ENCODE measurements around the gene COPS3. TPM values are rescaled to one million over a fixed set of nuclear protein-coding genes. Genes with fewer than 3 reads are reported as not detected.

COPS3 gene
- total and polyA plus RNA-seq, 9 of the 15 experiments (the other 6 are each of a cell fraction or from before 2014, with no cell fraction given) = 92.4 to 295 (median 167) TPM

GRCh38 chr17:17304521-17304985 is 23.5 kb upstream of the COPS3 start (continued):
- no peak for TF ChIP-seq E4F1 (CRISPR knock-in tag; IDR thresholded peaks at IDR 0.05; ENCODE audit: borderline replicate concordance)
- TF ChIP-seq ZNF197 (CRISPR knock-in tag; IDR thresholded peaks at IDR 0.05; ENCODE audit: low read depth) = 0 out of 2 replicates have a peak, but pooled peaks have one; percentile 37
- peak in 1 of 2 experiments; percentile 40; a peak in 1 of 4 replicates for TF ChIP-seq KDM1A (IDR thresholded peaks at IDR 0.05)
- TF ChIP-seq BCOR (IDR thresholded peaks at IDR 0.05) = no peak; the same call in 1 of the 2 replicates
- TF ChIP-seq CC2D1A (IDR thresholded peaks at IDR 0.05) = peak; percentile 64; the same call in 1 of the 2 replicates
- TF ChIP-seq BHLHE40 (IDR thresholded peaks at IDR 0.05; ENCODE audit: low read length) = peak; percentile 93
- peak; percentile 84 for TF ChIP-seq SOX6 (IDR thresholded peaks at IDR 0.05)
- no peak for TF ChIP-seq SLC30A9 (CRISPR knock-in tag; IDR thresholded peaks at IDR 0.05)
- no peak for TF ChIP-seq U2AF1 (optimal IDR thresholded peaks at IDR 0.05; ENCODE audit: low read depth, low read length)
- TF ChIP-seq IFI16 (CRISPR knock-in tag; IDR thresholded peaks at IDR 0.05) = no peak
- TF ChIP-seq HDAC2 (IDR thresholded peaks at IDR 0.05) = peak; percentile 15; the same call in 1 of the 2 replicates
- TF ChIP-seq NFE2L1 (tag; IDR thresholded peaks at IDR 0.05; ENCODE audit: borderline replicate concordance, low read depth) = no peak
- peak; percentile 92 for TF ChIP-seq ZNF263 (CRISPR knock-in tag; IDR thresholded peaks at IDR 0.05; ENCODE audit: borderline replicate concordance)
- no peak for TF ChIP-seq HBP1 (CRISPR knock-in tag; IDR thresholded peaks at IDR 0.05)
- TF ChIP-seq, protein P1, sequence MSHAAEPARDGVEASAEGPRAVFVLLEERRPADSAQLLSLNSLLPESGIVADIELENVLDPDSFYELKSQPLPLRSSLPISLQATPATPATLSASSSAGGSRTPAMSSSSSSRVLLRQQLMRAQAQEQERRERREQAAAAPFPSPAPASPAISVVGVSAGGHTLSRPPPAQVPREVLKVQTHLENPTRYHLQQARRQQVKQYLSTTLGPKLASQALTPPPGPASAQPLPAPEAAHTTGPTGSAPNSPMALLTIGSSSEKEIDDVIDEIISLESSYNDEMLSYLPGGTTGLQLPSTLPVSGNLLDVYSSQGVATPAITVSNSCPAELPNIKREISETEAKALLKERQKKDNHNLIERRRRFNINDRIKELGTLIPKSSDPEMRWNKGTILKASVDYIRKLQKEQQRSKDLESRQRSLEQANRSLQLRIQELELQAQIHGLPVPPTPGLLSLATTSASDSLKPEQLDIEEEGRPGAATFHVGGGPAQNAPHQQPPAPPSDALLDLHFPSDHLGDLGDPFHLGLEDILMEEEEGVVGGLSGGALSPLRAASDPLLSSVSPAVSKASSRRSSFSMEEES (CRISPR knock-in tag; IDR thresholded peaks at IDR 0.05) = no peak; the same call in 1 of the 2 replicates
- no peak for TF ChIP-seq CBX8 (IDR thresholded peaks at IDR 0.05; ENCODE audit: borderline replicate concordance, extremely low read depth, low read depth, low read length, poor library complexity, severe bottlenecking)
- no peak for TF ChIP-seq UBTF (IDR thresholded peaks at IDR 0.05; ENCODE audit: borderline replicate concordance in 1 of 2, low read depth in 2 of 2, low read length in 2 of 2)
- TF ChIP-seq NCOR1 (IDR thresholded peaks at IDR 0.05) = peak; percentile 91
- peak; percentile 64; the same call in 1 of the 2 replicates for TF ChIP-seq PHB2 (IDR thresholded peaks at IDR 0.05; ENCODE audit: low read depth)
- TF ChIP-seq GATAD2A (IDR thresholded peaks at IDR 0.05) = no peak
- no peak for TF ChIP-seq TCF15 (CRISPR knock-in tag; IDR thresholded peaks at IDR 0.05)

All from K562 (cell line).